ENCODE results near the gene AKAP8. TPM values are rescaled to one million over a fixed set of nuclear protein-coding genes. Genes with fewer than 3 reads are reported as not detected.

The AKAP8 gene
- total RNA-seq, 1 experiment from 2014 or later: 53.5 TPM

GRCh38 chr19:15421721-15422260 lies 42.2 kb upstream of the AKAP8 start:
- no peak for DNase-seq
- intact Hi-C loops (cut with micrococcal nuclease; ENCODE audit: unreplicated experiment): no loop called here
- H3K4me3 Mint-ChIP-seq (ENCODE audit: unreplicated experiment): no peak overlapping the region
- peaks cover 6% of the 10 kb centered on the region for H3K4me1 Mint-ChIP-seq (ENCODE audit: low read depth, unreplicated experiment)
- Histone ChIP-seq H3K9me3 (no peaks in the 10 kb centered on the region), H3K4me1 (peaks cover 3% of the 10 kb centered on the region; the same call in 1 of the 2 replicates), H3K36me3 (ENCODE audit: control insufficient read depth, insufficient read depth, low read length) (peaks cover 3% of the 10 kb centered on the region), H3K27me3 (replicated peaks; ENCODE audit: control insufficient read depth, insufficient read depth, low read length) (no peaks in the 10 kb centered on the region), H3K4me3 (ENCODE audit: low read depth, low read length) (no peak overlapping the region)
- peaks cover 55% of the 10 kb centered on the region for H3K36me3 Mint-ChIP-seq (ENCODE audit: insufficient read depth, unreplicated experiment)
- no peak overlapping the region for H3K27ac Mint-ChIP-seq (ENCODE audit: unreplicated experiment)
- H3K9me3 Mint-ChIP-seq (ENCODE audit: unreplicated experiment): no peaks in the 10 kb centered on the region
- BruUV-seq (replicated peaks): no TSS peak
- POLR2A ChIA-PET: no interaction called here
- H3K27me3 Mint-ChIP-seq (ENCODE audit: insufficient read depth, unreplicated experiment): no peaks in the 10 kb centered on the region
- TF ChIP-seq CTCF (IDR thresholded peaks at IDR 0.05; ENCODE audit: insufficient read depth in 1 of 2, low read depth in 1 of 2, low read length in 1 of 2, severe bottlenecking in 1 of 2, unreplicated experiment in 1 of 2): no peak
- CTCF ChIA-PET: interaction anchor here (1.1 kb wide), 1 partner anchor 134 kb away, joined by 3 read pairs; no protein-coding TSS in a partner anchor

- DNase-seq: no peak
- H3K27ac Mint-ChIP-seq (ENCODE audit: unreplicated experiment): no peak overlapping the region
- no peaks in the 10 kb centered on the region for H3K27me3 Mint-ChIP-seq (ENCODE audit: insufficient read depth, unreplicated experiment)
- Histone ChIP-seq H3K9me3 (no peaks in the 10 kb centered on the region), H3K36me3 (ENCODE audit: control insufficient read depth, insufficient read depth, low read length) (peaks cover 3% of the 10 kb centered on the region), H3K4me3 (ENCODE audit: low read depth, low read length) (no peak overlapping the region), H3K27me3 (replicated peaks; ENCODE audit: control insufficient read depth, insufficient read depth, low read length) (no peaks in the 10 kb centered on the region), H3K4me1 (peaks cover 6% of the 10 kb centered on the region; the same call in 1 of the 2 replicates)
- peaks cover 6% of the 10 kb centered on the region for H3K4me1 Mint-ChIP-seq (ENCODE audit: low read depth, unreplicated experiment)
- no TSS peak for BruUV-seq (replicated peaks)
- no peaks in the 10 kb centered on the region for H3K9me3 Mint-ChIP-seq (ENCODE audit: unreplicated experiment)
- no peak overlapping the region for H3K4me3 Mint-ChIP-seq (ENCODE audit: unreplicated experiment)
- TF ChIP-seq CTCF (IDR thresholded peaks at IDR 0.05; ENCODE audit: insufficient read depth in 1 of 2, low read depth in 1 of 2, low read length in 1 of 2, severe bottlenecking in 1 of 2, unreplicated experiment in 1 of 2): no peak
- ChIA-PET CTCF (interaction anchor here (1.1 kb wide), 1 partner anchor 135 kb away, joined by 3 read pairs; no protein-coding TSS in a partner anchor), POLR2A (no interaction called here)
- H3K36me3 Mint-ChIP-seq (ENCODE audit: insufficient read depth, unreplicated experiment): peaks cover 55% of the 10 kb centered on the region
- intact Hi-C loops (cut with micrococcal nuclease; ENCODE audit: unreplicated experiment): no loop called here
Observed at GRCh38 chr19:15421136-15421695, 41.6 kb upstream of the AKAP8 start.

- no peak for DNase-seq
- Mint-ChIP-seq H3K36me3 (ENCODE audit: insufficient read depth, unreplicated experiment) (peaks cover 64% of the 10 kb centered on the region), H3K9me3 (ENCODE audit: unreplicated experiment) (no peaks in the 10 kb centered on the region), H3K27ac (ENCODE audit: unreplicated experiment) (peak overlapping the region; percentile 98), H3K27me3 (ENCODE audit: insufficient read depth, unreplicated experiment) (no peaks in the 10 kb centered on the region), H3K4me3 (ENCODE audit: unreplicated experiment) (peak overlapping the region; percentile 96), H3K4me1 (ENCODE audit: low read depth, unreplicated experiment) (peaks cover 6% of the 10 kb centered on the region)
- H3K36me3 ChIP-seq (ENCODE audit: control insufficient read depth, insufficient read depth, low read length): peaks cover 3% of the 10 kb centered on the region
- peaks cover 6% of the 10 kb centered on the region; the same call in 1 of the 2 replicates for H3K4me1 ChIP-seq
- no peak for TF ChIP-seq CTCF (IDR thresholded peaks at IDR 0.05; ENCODE audit: insufficient read depth in 1 of 2, low read depth in 1 of 2, low read length in 1 of 2, severe bottlenecking in 1 of 2, unreplicated experiment in 1 of 2)
- H3K27me3 ChIP-seq (replicated peaks; ENCODE audit: control insufficient read depth, insufficient read depth, low read length): no peaks in the 10 kb centered on the region
- H3K4me3 ChIP-seq (ENCODE audit: low read depth, low read length): no peak overlapping the region
- no peaks in the 10 kb centered on the region for H3K9me3 ChIP-seq
- BruUV-seq (replicated peaks): no TSS peak
- intact Hi-C loops (cut with micrococcal nuclease; ENCODE audit: unreplicated experiment): loop anchor here (1.0 to 5.0 kb wide), 3 partner anchors 30 to 137 kb away; partner anchors contain the start of genes AKAP8 and WIZ
- ChIA-PET POLR2A (interaction anchor here (0.5 to 3.5 kb wide), 10 partner anchors 10 to 1021 kb away, joined by 3 to 40 read pairs (median 7); partner anchors contain the start of gene AKAP8), CTCF (interaction anchor here (0.6 to 3.3 kb wide), 12 partner anchors 13 to 328 kb away, joined by 3 to 61 read pairs (median 6); partner anchors contain the start of gene AKAP8)
Observed at GRCh38 chr19:15419413-15420025, 39.9 kb upstream of the AKAP8 start.

All from Caco-2 (cell line).